Choroid plexus epithelial cell (primary cell): ENCODE data around the gene NUDCD2.
"Not testable (repeated sequence)": the region's sequence is repeated elsewhere in the genome, so short reads cannot be mapped to it uniquely, and the experiment has no call there.

Experiments used
- DNase-seq: peaks from one replicate; pipeline ENCODE4 v3.0.0-alpha.2; 2010; ENCODE audit warnings: low read depth
- H3K4me3 ChIP-seq: 2 replicates; pipeline ENCODE4 v1.5.1; 2011; ENCODE audit warnings: low read depth, mild to moderate bottlenecking, control low read depth, low read length, moderate library complexity
- TF ChIP-seq, protein P1 (sequence below): conservative IDR thresholded peaks from 2 replicates; pipeline ENCODE4 v1.5.1; 2011; ENCODE audit warnings: low read depth, mild to moderate bottlenecking, control low read depth, inconsistent platforms, low read length, moderate library complexity

Gene NUDCD2

DNA sequence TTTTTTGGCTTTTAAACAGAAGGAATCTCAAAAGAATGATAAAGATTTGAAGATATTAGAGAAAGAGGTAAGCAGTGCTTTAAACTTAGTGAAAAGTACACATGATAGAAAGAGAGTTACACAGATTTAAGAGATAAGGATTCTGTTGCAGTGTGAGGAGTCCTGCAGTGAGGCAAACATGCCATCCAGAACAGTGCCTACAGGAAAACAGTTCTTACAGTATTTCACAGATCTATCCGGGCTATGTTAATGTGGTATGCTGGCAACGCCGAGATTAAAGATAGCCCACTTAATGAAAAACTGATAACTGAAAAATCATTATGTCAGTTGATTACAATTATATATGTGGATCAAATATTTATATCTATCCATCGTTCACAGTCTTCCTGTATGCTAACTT, 7.8 kb upstream of the NUDCD2 start:
- no peak overlapping the region for H3K4me3 ChIP-seq
- TF ChIP-seq, protein P1, sequence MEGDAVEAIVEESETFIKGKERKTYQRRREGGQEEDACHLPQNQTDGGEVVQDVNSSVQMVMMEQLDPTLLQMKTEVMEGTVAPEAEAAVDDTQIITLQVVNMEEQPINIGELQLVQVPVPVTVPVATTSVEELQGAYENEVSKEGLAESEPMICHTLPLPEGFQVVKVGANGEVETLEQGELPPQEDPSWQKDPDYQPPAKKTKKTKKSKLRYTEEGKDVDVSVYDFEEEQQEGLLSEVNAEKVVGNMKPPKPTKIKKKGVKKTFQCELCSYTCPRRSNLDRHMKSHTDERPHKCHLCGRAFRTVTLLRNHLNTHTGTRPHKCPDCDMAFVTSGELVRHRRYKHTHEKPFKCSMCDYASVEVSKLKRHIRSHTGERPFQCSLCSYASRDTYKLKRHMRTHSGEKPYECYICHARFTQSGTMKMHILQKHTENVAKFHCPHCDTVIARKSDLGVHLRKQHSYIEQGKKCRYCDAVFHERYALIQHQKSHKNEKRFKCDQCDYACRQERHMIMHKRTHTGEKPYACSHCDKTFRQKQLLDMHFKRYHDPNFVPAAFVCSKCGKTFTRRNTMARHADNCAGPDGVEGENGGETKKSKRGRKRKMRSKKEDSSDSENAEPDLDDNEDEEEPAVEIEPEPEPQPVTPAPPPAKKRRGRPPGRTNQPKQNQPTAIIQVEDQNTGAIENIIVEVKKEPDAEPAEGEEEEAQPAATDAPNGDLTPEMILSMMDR: no peak
- no peak for DNase-seq

DNA sequence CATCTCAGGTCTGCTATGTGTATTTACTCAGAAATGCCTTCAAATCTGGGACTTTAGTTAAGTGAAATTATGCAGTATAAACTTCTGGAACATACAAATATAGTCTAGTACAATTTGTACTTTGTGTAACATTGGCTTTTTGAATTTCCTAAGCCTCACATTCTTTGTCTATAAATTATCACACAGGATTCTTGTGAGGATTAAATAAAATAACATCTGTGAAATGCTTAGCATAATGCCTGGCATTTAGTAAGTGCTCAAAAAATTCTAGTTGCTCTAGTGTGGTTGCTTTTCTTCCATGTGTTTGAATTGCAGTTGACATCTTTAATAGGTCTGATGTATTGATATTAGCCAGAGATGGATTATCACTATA, 3.1 kb upstream of the NUDCD2 start:
- DNase-seq: no peak
- H3K4me3 ChIP-seq: no peak overlapping the region
- TF ChIP-seq, protein P1: no peak

DNA sequence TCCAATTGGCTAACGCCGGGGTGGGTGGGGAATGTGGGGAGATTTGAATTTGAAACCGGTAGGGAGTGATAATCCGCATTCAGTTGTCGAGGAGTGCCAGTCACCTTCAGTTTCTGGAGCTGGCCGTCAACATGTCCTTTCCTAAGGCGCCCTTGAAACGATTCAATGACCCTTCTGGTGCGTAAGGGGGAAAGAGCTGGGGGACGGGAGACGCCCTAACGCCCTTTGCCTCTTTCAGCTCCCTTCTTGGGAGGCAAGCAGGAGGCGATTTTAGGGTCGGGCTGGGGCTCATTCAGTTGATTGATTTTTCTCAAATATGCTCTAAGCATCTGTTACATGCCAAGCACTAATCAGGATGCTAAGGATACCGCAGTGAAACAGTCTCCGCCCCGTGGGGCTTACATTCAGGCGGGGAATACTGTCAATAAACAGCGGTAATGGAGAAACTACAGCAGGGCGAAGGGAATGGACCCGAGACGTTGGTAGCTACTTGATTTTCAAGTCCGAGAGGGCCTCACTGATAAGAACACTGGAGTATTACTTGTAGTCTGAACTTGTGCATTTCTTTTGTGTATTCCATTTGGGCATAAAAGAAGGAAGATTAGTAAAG, 765 bp upstream of the NUDCD2 start, which contains the start of gene HMMR:
TSS of gene HMMR (plus strand) at position 71 of the 610 bp plus-strand sequence. CDS start at position 132, 61 bp downstream.
- TF ChIP-seq, protein P1: no peak
- peak; percentile 43 for DNase-seq
- H3K4me3 ChIP-seq: peak within 1 kb of the TSS; percentile 72

DNA sequence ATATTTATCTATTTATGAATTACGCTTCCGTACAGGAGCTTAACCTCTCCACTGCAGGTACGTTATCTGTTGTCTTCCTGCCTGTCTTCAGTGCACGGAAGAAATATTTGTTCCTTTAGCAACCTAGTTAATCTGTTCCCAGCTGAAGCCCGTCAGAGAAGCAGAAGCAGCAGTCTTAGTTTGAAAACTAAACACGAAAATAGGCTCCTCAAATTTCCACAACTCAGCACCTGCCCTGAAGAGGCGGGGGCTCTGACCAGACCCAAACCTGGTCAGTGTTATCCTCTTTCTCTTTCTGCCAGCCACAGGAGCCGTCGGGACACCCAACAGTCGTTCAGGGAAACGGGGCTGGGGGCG, 462 bp downstream of the NUDCD2 start:
- peak; percentile 51 for DNase-seq
- H3K4me3 ChIP-seq: peak overlapping the region; percentile 72
- TF ChIP-seq, protein P1: no peak

DNA sequence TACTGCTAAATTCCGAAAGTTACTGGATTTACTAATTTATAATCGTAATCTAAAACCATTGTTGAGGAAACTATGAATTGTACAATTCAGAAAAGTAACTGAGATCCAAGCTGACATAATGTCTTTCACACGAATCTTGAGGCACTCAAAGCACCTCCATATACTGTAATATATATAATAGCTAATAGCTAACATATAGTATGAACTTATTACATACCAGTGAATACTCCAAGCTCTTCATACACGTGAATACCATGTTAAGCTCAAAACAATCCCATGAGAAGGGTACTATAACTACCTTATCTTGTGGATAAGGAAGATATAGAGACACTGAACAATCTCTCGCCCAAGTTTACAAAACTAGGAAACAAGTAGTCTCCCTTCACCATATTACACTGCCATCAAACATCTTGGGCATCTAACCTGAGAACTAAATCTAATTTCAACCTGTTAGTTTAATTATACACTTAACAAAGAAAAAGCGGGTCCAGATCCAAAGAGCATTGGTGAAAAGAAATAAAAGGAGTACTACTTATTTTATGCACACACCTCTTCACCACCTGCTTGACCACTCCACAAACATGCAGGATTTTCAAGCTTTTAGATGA, 1.0 kb downstream of the NUDCD2 start:
- no peak for DNase-seq
- peak overlapping the region; percentile 72 for H3K4me3 ChIP-seq
- TF ChIP-seq, protein P1: no peak

DNA sequence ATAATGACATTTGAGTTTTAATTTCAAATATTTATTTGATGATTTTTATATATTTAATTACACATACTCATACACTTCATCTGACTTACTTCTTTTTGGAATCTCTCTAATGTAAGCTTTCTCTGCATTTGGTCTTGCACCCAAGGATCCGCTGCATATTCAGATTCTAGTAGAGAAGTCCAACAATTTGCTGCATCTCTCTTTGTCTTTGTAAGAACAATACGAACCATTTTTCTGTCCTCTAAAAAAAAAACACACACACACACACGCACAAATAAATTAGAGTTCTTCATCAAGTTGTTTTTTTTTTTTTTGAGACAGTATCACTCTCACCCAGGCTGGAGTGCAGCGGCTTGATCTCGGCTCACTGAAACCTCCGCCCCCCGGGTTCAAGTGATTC, 3.1 kb downstream of the NUDCD2 start:
- no peak overlapping the region for H3K4me3 ChIP-seq
- DNase-seq: no peak
- TF ChIP-seq, protein P1: no peak

DNA sequence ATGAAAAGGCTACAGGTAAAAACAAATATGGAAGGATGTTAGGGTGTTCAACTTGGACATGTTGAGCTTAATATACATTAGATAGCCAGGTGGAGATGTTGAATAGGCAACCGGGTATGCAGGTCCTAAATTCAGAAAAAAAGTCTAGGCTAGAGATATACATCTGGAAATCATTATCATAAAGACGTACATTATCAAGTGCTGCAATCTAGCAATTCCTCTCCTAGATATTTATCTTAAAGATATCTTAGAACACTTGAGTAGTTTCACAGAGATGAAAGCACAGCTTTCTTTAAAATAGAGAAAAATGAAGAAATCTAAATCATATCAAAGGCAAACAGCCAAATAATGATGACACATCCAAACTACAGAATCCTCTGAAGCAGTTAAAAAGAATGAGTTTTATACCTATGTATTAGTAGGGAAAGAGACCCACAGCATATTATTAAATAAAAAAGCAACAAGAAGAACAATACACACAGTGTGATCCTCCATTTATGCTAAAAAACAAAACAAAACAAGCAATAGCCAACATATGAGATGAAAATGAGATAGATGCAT, 3.8 kb downstream of the NUDCD2 start:
- TF ChIP-seq, protein P1: no peak
- H3K4me3 ChIP-seq: no peak overlapping the region
- DNase-seq: no peak

DNA sequence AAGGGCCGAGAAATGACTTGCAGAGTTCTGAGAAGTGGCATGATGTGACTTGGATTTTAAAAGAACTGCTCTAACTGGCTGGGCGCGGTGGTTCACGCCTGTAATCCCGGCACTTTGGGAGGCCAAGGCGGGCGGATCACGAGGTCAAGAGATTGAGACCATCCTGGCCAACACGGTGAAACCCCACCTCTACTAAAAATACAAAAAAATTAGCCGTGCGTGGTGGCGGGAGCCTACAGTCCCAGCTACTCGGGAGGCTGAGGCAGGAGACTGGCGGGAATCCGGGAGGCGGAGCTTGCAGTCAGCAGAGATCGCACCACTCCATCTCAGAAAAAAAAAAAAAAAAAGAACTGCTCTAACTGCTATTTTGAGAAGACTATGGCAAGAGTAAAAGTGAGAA, 4.5 kb downstream of the NUDCD2 start:
- H3K4me3 ChIP-seq, DNase-seq: not testable (repeated sequence)
